ENCODE results near the gene OSBPL5.

GRCh38 chr11:3165152-3165705 lies at the start of gene OSBPL5:
- no peak for TF ChIP-seq POLR2A (IDR thresholded peaks at IDR 0.05; ENCODE audit: low read depth)
- TF ChIP-seq CTCF (IDR thresholded peaks at IDR 0.05), result peak in 2 of 3 experiments; percentile 8 to 12
- peak; percentile 80 to 84 for TF ChIP-seq POLR2AphosphoS5 (IDR thresholded peaks at IDR 0.05)
- TF ChIP-seq EP300 (IDR thresholded peaks at IDR 0.05), result no peak
